ENCODE measurements around the gene EI24.
"Not testable (repeated sequence)": the region's sequence is repeated elsewhere in the genome, so short reads cannot be mapped to it uniquely, and the experiment has no call there.

Gene EI24

DNA sequence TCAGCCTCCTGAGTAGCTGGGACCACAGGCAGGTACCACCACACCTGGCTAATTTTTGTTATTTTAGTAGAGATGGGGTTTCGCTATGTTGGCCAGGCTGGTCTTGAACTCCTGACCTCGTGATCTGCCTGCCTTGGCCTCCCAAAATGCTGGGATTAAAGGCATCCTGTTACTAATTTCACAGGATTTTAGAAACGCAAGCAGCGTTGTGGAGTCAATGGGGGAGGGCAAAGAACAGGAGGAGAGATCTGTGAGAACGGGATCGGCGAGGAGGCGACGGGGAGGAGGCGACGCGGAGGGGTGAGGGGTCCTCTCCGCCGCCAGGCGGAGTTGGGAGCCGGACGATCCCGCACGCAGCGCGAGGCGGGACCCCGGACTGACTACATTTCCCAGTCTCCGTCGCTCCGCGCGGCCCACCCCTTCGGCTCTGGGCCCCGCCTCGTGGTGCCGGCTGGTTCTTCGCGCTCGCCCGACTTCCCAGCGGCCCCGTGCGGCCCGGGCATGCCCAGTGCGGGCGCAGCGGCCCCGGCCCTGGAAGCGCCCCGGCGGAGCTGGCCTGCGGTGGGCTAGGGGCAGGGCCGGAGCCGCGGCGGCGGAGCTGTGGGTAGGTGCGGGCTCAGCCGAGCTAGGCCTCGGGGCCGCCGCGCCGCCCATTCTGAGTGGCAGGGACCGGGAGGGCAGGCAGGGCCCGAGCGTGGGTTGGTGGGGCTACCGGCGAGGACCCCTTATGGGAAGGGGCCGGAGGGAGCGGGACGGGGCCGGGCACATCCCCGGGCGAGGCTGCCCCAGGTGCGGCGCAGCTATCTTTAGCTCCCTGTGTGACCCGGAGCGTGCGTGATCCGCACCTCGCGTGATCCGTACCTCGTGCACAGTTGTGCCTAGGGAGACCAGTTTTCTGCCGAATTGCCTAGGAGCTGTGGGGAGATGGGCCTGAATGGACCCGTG lies at the start of gene EI24:
Gene EI24, plus strand, starts transcription at position 508 of the 945 bp plus-strand sequence. CDS start 3,051 bp downstream, outside the sequence.
- Histone ChIP-seq H3K4me2 (peak within 1 kb of the TSS; percentile 89), H3K4me3 (peak within 1 kb of the TSS; percentile 90), H3K9me3 (peaks cover 11% of the 10 kb centered on the region), H3K9ac (peak within 1 kb of the TSS; percentile 96), H3K27me3 (no peaks in the 10 kb centered on the region), H3K27ac (peak within 1 kb of the TSS; percentile 96), H4K20me1 (peaks cover 12% of the 10 kb centered on the region; the same call in 1 of the 2 replicates), H3K4me1 (peaks cover 14% of the 10 kb centered on the region), H3K36me3 (peaks cover 23% of the 10 kb centered on the region)
- TF ChIP-seq Cebpa-rat (IDR thresholded peaks at IDR 0.05), result no peak

DNA sequence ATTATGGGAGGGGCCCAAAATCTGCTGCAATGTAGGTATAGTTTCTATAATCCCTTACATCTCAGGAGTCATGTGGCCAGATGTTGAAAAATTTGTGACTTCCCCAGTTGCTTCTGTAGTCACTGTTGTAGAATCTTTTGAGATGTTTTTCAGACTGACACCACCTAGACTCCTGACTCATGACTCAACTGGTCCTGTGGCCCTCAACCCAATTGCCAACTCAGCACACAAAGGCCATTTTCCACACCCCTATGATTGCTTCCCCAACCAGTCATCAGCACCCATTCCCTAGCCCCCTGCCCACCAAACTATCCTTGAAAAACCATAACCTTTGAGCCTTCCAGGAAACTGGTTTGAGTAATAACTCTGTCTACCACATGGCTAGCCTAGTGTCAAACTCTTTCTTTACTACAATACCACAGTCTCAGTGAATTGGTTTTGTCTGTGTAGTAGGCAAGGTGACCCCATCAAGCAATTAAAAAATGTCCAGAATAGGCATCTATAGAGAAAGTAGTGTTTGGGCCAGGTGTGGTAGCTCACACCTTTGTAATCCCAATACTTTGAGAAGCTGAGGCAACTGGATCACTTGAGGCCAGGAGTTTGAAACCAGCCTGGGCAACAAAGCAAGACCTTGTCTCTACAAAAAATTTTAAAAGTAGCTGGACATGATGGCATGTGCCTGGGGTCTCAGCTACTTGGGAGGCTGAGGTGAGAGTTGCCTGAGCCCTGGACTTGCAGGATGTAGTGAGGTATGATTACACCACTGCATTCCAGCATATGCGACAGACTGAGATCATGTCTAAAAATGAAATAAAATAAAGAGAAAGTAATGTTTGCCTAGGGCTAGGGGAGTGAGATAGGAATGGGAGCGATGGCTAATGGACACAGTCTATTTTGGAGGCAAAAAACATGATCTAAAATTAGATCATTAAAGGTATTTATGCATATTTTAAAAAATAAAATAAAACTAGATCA lies 49.1 kb upstream of the EI24 start:
- H3K9me3 ChIP-seq, result peaks cover 37% of the 10 kb centered on the region

DNA sequence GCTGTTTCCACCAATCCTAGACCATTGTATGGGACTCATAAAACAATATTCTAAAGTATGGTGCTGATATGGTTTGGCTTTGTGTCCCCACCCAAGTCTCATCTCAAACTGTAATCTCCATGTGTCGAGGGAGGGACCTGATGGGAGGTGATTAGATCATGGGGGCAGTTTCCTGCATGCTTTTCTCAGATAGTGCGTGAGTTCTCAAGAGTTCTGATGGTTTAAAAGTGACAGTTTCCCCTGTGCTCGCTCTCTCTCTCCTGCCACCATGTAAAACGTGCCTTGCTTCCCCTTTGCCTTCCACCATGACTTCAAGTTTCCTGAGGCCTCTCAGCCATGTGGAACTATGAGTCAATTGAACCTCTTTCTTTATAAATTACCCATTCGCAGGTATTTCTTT lies 44.0 kb upstream of the EI24 start:
- H3K27me3 ChIP-seq, result no peaks in the 10 kb centered on the region
- H3K36me3 ChIP-seq, result no peaks in the 10 kb centered on the region
- H3K9me3 ChIP-seq, result peaks cover 30% of the 10 kb centered on the region
- H4K20me1 ChIP-seq, result no peaks in the 10 kb centered on the region
- no peak overlapping the region for H3K4me2 ChIP-seq
- no peak overlapping the region for H3K4me3 ChIP-seq
- no peak overlapping the region for H3K27ac ChIP-seq
- no peak overlapping the region for H3K9ac ChIP-seq
- no peak for TF ChIP-seq Cebpa-rat (IDR thresholded peaks at IDR 0.05)
- no peaks in the 10 kb centered on the region for H3K4me1 ChIP-seq

More for the DNA sequence above, 49.1 kb upstream of the EI24 start:
- Histone ChIP-seq H4K20me1 (no peaks in the 10 kb centered on the region), H3K4me3 (no peak overlapping the region), H3K9ac (no peak overlapping the region), H3K27ac (no peak overlapping the region), H3K4me2 (no peak overlapping the region), H3K27me3 (no peaks in the 10 kb centered on the region), H3K36me3 (no peaks in the 10 kb centered on the region), H3K4me1 (peaks cover 27% of the 10 kb centered on the region)
- TF ChIP-seq Cebpa-rat (IDR thresholded peaks at IDR 0.05), result no peak

DNA sequence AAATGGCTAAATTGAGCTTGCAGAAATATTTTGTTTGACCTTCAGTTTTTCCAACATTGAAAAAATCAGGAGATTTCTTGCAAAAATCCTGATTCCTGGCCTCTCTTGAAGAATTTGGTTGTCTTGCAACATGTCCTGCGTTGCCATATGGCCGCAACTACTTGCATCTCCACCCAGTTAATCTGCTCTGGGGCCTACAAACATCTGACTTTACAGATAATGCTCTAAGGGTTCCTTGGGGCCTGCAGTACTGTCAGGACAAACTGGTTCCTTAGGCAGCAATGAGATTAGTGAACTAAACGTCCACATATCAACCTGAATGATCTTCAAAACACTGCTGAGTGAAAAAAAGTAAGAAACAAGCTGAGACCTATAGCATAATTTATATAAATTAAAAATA lies 36.6 kb upstream of the EI24 start:
- H3K27me3 ChIP-seq, result no peaks in the 10 kb centered on the region
- H3K4me3 ChIP-seq, result no peak overlapping the region
- no peak for TF ChIP-seq Cebpa-rat (IDR thresholded peaks at IDR 0.05)
- H4K20me1 ChIP-seq, result no peaks in the 10 kb centered on the region
- no peak overlapping the region for H3K9ac ChIP-seq
- H3K4me2 ChIP-seq, result no peak overlapping the region
- no peaks in the 10 kb centered on the region for H3K9me3 ChIP-seq
- no peak overlapping the region for H3K27ac ChIP-seq
- no peaks in the 10 kb centered on the region for H3K4me1 ChIP-seq
- no peaks in the 10 kb centered on the region for H3K36me3 ChIP-seq

DNA sequence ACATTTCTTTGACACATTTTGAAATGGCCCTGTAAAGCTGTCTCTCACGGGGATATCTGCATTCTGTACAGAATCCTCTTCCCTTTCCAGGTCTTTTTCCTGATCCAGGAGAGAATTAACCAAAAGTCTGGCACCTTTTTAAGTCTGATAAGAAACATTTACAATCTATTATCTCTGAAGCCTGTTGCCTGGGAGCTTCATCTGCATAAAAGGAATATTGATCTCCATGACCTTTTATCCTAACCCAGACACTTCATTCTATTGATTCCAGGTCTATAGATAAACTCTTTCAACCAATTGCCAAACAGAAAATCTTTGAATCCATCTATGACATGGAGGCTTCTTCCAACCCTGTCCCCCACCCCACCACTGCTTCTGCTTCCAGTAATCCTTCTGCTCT lies 33.7 kb upstream of the EI24 start:
- no peak overlapping the region for H3K27ac ChIP-seq
- H3K36me3 ChIP-seq, result no peaks in the 10 kb centered on the region
- H3K9ac ChIP-seq, result no peak overlapping the region
- H4K20me1 ChIP-seq, result no peaks in the 10 kb centered on the region
- H3K4me2 ChIP-seq, result no peak overlapping the region
- H3K4me1 ChIP-seq, result no peaks in the 10 kb centered on the region
- no peak overlapping the region for H3K4me3 ChIP-seq
- no peaks in the 10 kb centered on the region for H3K27me3 ChIP-seq
- H3K9me3 ChIP-seq, result no peaks in the 10 kb centered on the region
- no peak for TF ChIP-seq Cebpa-rat (IDR thresholded peaks at IDR 0.05)

DNA sequence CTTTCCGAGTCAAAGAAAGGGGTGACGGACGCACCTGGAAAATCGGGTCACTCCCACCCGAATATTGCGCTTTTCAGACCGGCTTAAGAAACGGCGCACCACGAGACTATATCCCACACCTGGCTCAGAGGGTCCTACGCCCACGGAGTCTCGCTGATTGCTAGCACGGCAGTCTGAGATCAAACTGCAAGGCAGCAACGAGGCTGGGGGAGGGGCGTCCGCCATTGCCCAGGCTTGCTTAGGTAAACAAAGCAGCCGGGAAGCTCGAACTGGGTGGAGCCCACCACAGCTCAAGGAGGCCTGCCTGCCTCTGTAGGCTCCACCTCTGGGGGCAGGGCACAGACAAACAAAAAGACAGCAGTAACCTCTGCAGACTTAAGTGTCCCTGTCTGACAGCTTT lies 32.4 kb upstream of the EI24 start:
- not testable (repeated sequence) for H3K4me1 ChIP-seq, H3K4me2 ChIP-seq, H3K36me3 ChIP-seq, H3K9ac ChIP-seq, H4K20me1 ChIP-seq, H3K4me3 ChIP-seq, H3K27me3 ChIP-seq, H3K27ac ChIP-seq, H3K9me3 ChIP-seq

DNA sequence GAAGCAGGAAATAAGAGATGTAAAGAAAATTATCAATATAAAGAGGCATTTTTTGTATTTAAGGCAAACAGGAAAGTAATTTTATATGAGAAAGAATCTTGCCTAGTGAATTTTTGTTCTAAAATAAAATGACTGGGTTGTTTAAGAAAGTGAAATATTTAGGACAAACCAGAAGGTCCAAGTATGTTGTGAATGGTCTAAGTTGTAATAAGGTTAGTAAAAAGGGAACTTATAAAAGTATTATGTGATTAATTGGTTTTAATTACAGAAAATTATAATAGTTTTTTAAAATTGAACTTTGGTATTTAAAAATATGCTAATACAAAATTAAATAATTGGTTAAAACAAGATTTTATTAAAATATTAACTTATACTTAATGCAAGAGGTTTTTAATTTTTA lies 26.6 kb upstream of the EI24 start:
- Histone ChIP-seq H3K9me3 (peaks cover 32% of the 10 kb centered on the region), H3K36me3 (no peaks in the 10 kb centered on the region), H3K4me2 (no peak overlapping the region), H3K9ac (no peak overlapping the region), H3K4me1 (no peaks in the 10 kb centered on the region), H3K4me3 (no peak overlapping the region), H3K27ac (no peak overlapping the region), H4K20me1 (no peaks in the 10 kb centered on the region), H3K27me3 (no peaks in the 10 kb centered on the region)
- TF ChIP-seq Cebpa-rat (IDR thresholded peaks at IDR 0.05), result no peak

DNA sequence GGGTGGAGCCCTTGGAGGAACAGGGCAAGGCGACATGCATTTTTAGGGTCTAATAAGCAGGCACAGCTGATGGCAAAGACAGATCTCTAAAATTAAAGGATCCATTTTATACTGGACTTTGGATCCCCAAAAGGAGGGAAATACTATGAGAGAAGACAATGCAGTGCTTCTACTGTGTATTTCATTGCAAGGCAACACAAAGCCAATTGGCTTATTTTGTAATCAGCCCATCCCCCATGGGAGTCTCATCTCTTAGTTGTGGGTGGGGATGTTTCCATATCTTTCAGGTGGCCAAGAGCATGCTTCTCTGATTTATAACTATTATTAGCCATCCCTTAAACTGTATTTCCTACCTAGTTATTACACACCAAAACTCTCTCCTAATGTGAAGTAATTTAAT lies 18.5 kb upstream of the EI24 start:
- H3K27ac ChIP-seq, result no peak overlapping the region
- TF ChIP-seq Cebpa-rat (IDR thresholded peaks at IDR 0.05), result no peak

DNA sequence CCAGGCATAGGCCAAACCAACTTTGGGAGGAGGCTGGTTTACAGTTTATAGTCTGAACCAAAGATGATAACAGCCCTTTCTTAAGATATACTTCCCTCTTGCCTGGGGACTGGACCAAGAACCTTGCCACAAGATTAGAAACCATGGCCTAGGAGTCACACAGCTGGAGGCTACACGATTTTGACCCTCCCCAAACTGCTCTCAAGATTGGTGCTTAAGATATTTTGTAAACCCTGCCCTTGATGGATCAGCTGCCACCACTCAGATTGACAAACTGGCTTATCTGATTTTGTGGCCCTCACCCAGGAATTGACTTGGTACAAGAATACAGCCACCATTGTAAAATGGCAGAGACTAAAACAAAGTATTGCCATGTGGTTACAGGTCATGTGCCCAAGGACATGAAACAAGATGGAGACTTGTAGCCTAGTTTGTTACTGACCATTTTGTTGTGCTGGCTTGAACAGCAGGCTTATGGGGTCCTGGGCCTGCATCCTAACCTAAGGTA lies 17.4 kb upstream of the EI24 start:
- H3K27me3 ChIP-seq, result no peaks in the 10 kb centered on the region
- H3K4me1 ChIP-seq, result peaks cover 9% of the 10 kb centered on the region
- no peak for TF ChIP-seq Cebpa-rat (IDR thresholded peaks at IDR 0.05)
- no peak overlapping the region for H3K4me2 ChIP-seq
- H4K20me1 ChIP-seq, result no peaks in the 10 kb centered on the region
- no peak overlapping the region for H3K4me3 ChIP-seq
- no peaks in the 10 kb centered on the region for H3K36me3 ChIP-seq
- peaks cover 57% of the 10 kb centered on the region for H3K9me3 ChIP-seq
- no peak overlapping the region for H3K9ac ChIP-seq
- H3K27ac ChIP-seq, result no peak overlapping the region

More for the DNA sequence above, 18.5 kb upstream of the EI24 start:
- H3K4me1 ChIP-seq, result peaks cover 9% of the 10 kb centered on the region
- H4K20me1 ChIP-seq, result no peaks in the 10 kb centered on the region
- H3K4me3 ChIP-seq, result no peak overlapping the region
- no peak overlapping the region for H3K9ac ChIP-seq
- H3K4me2 ChIP-seq, result peak overlapping the region; percentile 51
- no peaks in the 10 kb centered on the region for H3K36me3 ChIP-seq
- H3K9me3 ChIP-seq, result peaks cover 59% of the 10 kb centered on the region
- no peaks in the 10 kb centered on the region for H3K27me3 ChIP-seq

Measured in BLaER1 (cell line).